Liver (tissue), 3 donors: ENCODE measurements around the gene RAB3B.

Experiments
- EGR1 ChIP-seq, 2 donors: IDR thresholded peaks; 2 replicates each; pipeline ENCODE4 v1.6.1; 2016 to 2018; ENCODE audit warnings: antibody characterized with exemption in 2 of 2, low read depth in 2 of 2
- FOXA1 ChIP-seq: IDR thresholded peaks from 2 replicates; pipeline ENCODE4 v1.6.1; 2016; ENCODE audit warnings: antibody characterized with exemption
- GABPA ChIP-seq, 2 donors: IDR thresholded peaks in 1 of 2; conservative IDR thresholded peaks in 1 of 2; 2 replicates each; pipeline ENCODE4 v1.6.1; 2016; ENCODE audit warnings: antibody characterized with exemption in 2 of 2, mild to moderate bottlenecking in 1 of 2, moderate library complexity in 1 of 2
- HNF4G ChIP-seq: IDR thresholded peaks from 2 replicates; pipeline ENCODE4 v1.6.1; 2016; ENCODE audit warnings: antibody characterized with exemption
- NR2F2 ChIP-seq: IDR thresholded peaks from 2 replicates; pipeline ENCODE4 v1.6.1; 2016; ENCODE audit warnings: antibody characterized with exemption
- RAD21 ChIP-seq, 2 donors: IDR thresholded peaks; 2 replicates each; pipeline ENCODE4 v1.6.1; 2016; ENCODE audit warnings: antibody characterized with exemption in 2 of 2, mild to moderate bottlenecking in 2 of 2
- RXRA ChIP-seq, 2 donors: IDR thresholded peaks; 2 replicates each; pipeline ENCODE4 v1.6.1; 2017 to 2018; ENCODE audit warnings: antibody characterized with exemption in 2 of 2, mild to moderate bottlenecking in 1 of 2
- SP1 ChIP-seq: IDR thresholded peaks from 2 replicates; pipeline ENCODE4 v1.6.1; 2018; ENCODE audit warnings: antibody characterized with exemption, mild to moderate bottlenecking
- YY1 ChIP-seq: IDR thresholded peaks from 2 replicates; pipeline ENCODE4 v1.6.1; 2016; ENCODE audit warnings: antibody characterized with exemption, mild to moderate bottlenecking
- TF ChIP-seq, protein P1 (sequence below): fragments of 150-350 bp; IDR thresholded peaks from 2 replicates; pipeline ENCODE4 v1.5.1; 2017; ENCODE audit warnings: improper control_type of control experiment, low read depth, low read length; ENCODE audit not compliant: missing input control
- TF ChIP-seq, protein P2 (sequence below): IDR thresholded peaks from 2 replicates; pipeline ENCODE4 v1.6.1; 2016; ENCODE audit warnings: antibody characterized with exemption, mild to moderate bottlenecking
- TF ChIP-seq, protein P3 (sequence below): IDR thresholded peaks from 2 replicates; pipeline ENCODE4 v1.6.1; 2016; ENCODE audit warnings: antibody characterized with exemption
- TF ChIP-seq, protein P4 (sequence below): IDR thresholded peaks from 2 replicates; pipeline ENCODE4 v1.6.1; 2016; ENCODE audit warnings: antibody characterized with exemption
- donor health status: healthy.
- donor health status: healthy.

DNA sequence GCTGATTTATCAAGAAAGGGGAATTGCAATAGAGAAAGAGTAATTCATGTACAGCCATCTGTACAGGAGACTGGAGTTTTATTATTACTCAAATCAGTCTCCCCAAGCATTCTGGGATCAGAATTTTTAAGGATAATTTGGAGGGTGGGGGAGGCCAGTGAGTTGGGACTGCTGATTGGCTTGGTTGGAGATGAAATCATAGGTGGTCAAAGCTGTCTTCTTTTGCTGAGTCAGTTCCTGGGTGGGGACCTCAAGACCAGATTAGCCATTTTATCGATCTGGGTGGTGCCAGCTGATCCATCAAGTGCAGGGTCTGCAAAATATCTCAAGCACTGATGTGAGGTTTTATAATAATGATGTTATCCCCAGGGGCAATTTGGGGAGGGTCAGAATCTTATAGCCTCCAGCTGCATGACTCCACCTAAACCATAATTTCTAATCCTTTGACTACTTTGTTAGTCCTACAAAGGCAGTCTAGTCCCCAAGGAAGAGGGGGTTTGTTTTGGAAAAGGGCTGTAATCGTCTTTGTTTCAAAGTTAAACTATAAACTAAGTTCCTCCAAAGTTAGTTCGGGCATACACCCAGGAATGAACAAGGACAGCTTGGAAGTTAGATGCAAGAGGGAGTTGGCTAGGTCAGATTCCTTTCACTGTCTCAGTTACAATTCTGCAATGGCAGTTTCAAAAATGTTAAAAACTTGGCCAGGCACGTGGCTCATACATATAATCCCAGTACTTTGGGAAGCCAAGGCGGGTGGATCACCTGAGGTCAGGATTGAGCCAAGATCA, 16.9 kb upstream of the RAB3B start:
- TF ChIP-seq, protein P1, sequence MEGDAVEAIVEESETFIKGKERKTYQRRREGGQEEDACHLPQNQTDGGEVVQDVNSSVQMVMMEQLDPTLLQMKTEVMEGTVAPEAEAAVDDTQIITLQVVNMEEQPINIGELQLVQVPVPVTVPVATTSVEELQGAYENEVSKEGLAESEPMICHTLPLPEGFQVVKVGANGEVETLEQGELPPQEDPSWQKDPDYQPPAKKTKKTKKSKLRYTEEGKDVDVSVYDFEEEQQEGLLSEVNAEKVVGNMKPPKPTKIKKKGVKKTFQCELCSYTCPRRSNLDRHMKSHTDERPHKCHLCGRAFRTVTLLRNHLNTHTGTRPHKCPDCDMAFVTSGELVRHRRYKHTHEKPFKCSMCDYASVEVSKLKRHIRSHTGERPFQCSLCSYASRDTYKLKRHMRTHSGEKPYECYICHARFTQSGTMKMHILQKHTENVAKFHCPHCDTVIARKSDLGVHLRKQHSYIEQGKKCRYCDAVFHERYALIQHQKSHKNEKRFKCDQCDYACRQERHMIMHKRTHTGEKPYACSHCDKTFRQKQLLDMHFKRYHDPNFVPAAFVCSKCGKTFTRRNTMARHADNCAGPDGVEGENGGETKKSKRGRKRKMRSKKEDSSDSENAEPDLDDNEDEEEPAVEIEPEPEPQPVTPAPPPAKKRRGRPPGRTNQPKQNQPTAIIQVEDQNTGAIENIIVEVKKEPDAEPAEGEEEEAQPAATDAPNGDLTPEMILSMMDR: no peak
- TF ChIP-seq, protein P2, sequence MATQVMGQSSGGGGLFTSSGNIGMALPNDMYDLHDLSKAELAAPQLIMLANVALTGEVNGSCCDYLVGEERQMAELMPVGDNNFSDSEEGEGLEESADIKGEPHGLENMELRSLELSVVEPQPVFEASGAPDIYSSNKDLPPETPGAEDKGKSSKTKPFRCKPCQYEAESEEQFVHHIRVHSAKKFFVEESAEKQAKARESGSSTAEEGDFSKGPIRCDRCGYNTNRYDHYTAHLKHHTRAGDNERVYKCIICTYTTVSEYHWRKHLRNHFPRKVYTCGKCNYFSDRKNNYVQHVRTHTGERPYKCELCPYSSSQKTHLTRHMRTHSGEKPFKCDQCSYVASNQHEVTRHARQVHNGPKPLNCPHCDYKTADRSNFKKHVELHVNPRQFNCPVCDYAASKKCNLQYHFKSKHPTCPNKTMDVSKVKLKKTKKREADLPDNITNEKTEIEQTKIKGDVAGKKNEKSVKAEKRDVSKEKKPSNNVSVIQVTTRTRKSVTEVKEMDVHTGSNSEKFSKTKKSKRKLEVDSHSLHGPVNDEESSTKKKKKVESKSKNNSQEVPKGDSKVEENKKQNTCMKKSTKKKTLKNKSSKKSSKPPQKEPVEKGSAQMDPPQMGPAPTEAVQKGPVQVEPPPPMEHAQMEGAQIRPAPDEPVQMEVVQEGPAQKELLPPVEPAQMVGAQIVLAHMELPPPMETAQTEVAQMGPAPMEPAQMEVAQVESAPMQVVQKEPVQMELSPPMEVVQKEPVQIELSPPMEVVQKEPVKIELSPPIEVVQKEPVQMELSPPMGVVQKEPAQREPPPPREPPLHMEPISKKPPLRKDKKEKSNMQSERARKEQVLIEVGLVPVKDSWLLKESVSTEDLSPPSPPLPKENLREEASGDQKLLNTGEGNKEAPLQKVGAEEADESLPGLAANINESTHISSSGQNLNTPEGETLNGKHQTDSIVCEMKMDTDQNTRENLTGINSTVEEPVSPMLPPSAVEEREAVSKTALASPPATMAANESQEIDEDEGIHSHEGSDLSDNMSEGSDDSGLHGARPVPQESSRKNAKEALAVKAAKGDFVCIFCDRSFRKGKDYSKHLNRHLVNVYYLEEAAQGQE: no peak
- TF ChIP-seq NR2F2 (no peak), RAD21 (IDR thresholded peaks at IDR 0.05) (no peak), SP1 (no peak), EGR1 (IDR thresholded peaks at IDR 0.05; ENCODE audit: low read depth in 2 of 2) (no peak), GABPA (IDR thresholded peaks at IDR 0.05 in 1 of 2, conservative IDR thresholded peaks at IDR 0.05 in 1 of 2) (no peak), YY1 (no peak), FOXA1 (no peak), HNF4G (no peak), RXRA (IDR thresholded peaks at IDR 0.05) (no peak)
- TF ChIP-seq, protein P3, sequence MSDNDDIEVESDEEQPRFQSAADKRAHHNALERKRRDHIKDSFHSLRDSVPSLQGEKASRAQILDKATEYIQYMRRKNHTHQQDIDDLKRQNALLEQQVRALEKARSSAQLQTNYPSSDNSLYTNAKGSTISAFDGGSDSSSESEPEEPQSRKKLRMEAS: no peak
- TF ChIP-seq, protein P4, sequence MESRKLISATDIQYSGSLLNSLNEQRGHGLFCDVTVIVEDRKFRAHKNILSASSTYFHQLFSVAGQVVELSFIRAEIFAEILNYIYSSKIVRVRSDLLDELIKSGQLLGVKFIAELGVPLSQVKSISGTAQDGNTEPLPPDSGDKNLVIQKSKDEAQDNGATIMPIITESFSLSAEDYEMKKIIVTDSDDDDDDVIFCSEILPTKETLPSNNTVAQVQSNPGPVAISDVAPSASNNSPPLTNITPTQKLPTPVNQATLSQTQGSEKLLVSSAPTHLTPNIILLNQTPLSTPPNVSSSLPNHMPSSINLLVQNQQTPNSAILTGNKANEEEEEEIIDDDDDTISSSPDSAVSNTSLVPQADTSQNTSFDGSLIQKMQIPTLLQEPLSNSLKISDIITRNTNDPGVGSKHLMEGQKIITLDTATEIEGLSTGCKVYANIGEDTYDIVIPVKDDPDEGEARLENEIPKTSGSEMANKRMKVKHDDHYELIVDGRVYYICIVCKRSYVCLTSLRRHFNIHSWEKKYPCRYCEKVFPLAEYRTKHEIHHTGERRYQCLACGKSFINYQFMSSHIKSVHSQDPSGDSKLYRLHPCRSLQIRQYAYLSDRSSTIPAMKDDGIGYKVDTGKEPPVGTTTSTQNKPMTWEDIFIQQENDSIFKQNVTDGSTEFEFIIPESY: no peak
